Astrocyte (in vitro differentiated cells and primary cell): Measurements from ENCODE around the gene GNAO1.

Experiments
- CTCF ChIP-seq: IDR thresholded peaks from 2 replicates; pipeline ENCODE4 v1.5.1; 2011; ENCODE audit warnings: low read depth, mild to moderate bottlenecking, inconsistent platforms, low read length, moderate library complexity; ENCODE audit not compliant: insufficient read depth
- EZH2 ChIP-seq: IDR thresholded peaks from 2 replicates; pipeline ENCODE4 v1.6.1; 2012; ENCODE audit warnings: mild to moderate bottlenecking, low read length, inconsistent platforms; ENCODE audit not compliant: insufficient read depth

GRCh38 chr16:56207421-56207820 lies 16.1 kb downstream of the GNAO1 start:
- no peak for TF ChIP-seq CTCF
- no peak for TF ChIP-seq EZH2
